ENCODE measurements around the gene FCHO2.

DNA sequence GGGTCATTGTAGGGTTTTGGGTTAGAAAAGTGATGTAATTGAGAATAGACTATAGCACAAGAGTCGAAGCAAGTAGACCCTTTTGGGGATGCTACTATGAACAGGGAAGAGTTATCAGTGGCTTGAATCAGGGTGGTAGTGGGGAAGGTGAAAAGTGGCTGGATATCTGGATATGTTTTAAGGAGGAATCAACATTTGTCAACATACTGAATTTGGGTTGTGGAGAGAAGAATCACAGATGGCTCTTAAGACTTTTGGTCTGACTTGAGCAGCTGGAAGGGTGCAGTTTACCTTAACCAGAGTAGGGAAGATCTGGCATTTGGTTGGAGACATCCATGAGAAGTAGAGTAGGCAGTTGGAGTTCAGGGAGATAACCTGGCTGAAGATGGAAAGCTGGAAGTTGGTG is 38.5 kb upstream of the FCHO2 start:
- TF ChIP-seq EZH2phosphoT487 (IDR thresholded peaks at IDR 0.05; ENCODE audit: borderline replicate concordance): no peak
- TF ChIP-seq, protein P1, sequence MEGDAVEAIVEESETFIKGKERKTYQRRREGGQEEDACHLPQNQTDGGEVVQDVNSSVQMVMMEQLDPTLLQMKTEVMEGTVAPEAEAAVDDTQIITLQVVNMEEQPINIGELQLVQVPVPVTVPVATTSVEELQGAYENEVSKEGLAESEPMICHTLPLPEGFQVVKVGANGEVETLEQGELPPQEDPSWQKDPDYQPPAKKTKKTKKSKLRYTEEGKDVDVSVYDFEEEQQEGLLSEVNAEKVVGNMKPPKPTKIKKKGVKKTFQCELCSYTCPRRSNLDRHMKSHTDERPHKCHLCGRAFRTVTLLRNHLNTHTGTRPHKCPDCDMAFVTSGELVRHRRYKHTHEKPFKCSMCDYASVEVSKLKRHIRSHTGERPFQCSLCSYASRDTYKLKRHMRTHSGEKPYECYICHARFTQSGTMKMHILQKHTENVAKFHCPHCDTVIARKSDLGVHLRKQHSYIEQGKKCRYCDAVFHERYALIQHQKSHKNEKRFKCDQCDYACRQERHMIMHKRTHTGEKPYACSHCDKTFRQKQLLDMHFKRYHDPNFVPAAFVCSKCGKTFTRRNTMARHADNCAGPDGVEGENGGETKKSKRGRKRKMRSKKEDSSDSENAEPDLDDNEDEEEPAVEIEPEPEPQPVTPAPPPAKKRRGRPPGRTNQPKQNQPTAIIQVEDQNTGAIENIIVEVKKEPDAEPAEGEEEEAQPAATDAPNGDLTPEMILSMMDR (conservative IDR thresholded peaks at IDR 0.05; ENCODE audit: low read length): no peak

All from Loucy (cell line).